WTC11 (cell line): ENCODE results near the gene EDA. TPM values are rescaled to one million over a fixed set of nuclear protein-coding genes. Genes with fewer than 3 reads are reported as not detected.

ENCODE experiments used
- ATAC-seq: fragments of 200-7000 bp; cut with Tn5 transposase; 2 replicates; pipeline ENCODE4 v1.10.0; 2021; ENCODE audit warnings: mild to moderate bottlenecking, moderate library complexity
- CTCF ChIA-PET: fragments of 300-600 bp; sonication (Branson Sonifier 250); formaldehyde crosslinking; loops from one replicate; lab custom pipeline; 2021; ENCODE audit warnings: antibody characterized with exemption; lab: Charles Lee
- POLR2A ChIA-PET: fragments of 350-600 bp; sonication (Branson Sonifier 250); formaldehyde crosslinking; loops from one replicate; lab custom pipeline; 2021; ENCODE audit warnings: antibody characterized with exemption; lab: Charles Lee
- DNase-seq: peaks from one replicate; pipeline ENCODE4 v3.0.0; 2021; ENCODE audit warnings: low spot score
- H3K27ac Mint-ChIP-seq: 2 replicates; pipeline ENCODE4 v1.8.0; 2021; ENCODE audit warnings: mixed read lengths
- H3K27me3 Mint-ChIP-seq: 2 replicates; pipeline ENCODE4 v1.8.0; 2021; ENCODE audit warnings: low read depth, mild to moderate bottlenecking, moderate library complexity, mixed read lengths
- H3K36me3 Mint-ChIP-seq: 2 replicates; pipeline ENCODE4 v1.8.0; 2021; ENCODE audit warnings: mixed read lengths
- H3K4me1 Mint-ChIP-seq: 2 replicates; pipeline ENCODE4 v1.8.0; 2022; ENCODE audit warnings: mixed read lengths
- H3K4me3 Mint-ChIP-seq: 2 replicates; pipeline ENCODE4 v1.8.0; 2021; ENCODE audit warnings: mild to moderate bottlenecking, moderate library complexity, mixed read lengths
- H3K9me3 Mint-ChIP-seq: 2 replicates; pipeline ENCODE4 v1.8.0; 2021; ENCODE audit warnings: mixed read lengths
- CBFB ChIP-seq: sonication (generic); formaldehyde crosslinking; IDR thresholded peaks from 2 replicates; pipeline ENCODE4 v1.8.1; 2022; ENCODE audit warnings: mild to moderate bottlenecking, low read depth, missing genetic modification reagents
- EMX1 ChIP-seq: fragments of 250-450 bp; sonication (Bioruptor Pico); IDR thresholded peaks from 2 replicates; pipeline ENCODE4 v1.8.0; 2021; ENCODE audit warnings: mild to moderate bottlenecking
- HMGXB4 ChIP-seq: sonication (generic); formaldehyde crosslinking; IDR thresholded peaks from 2 replicates; pipeline ENCODE4 v1.8.1; 2023; ENCODE audit warnings: mild to moderate bottlenecking, moderate library complexity, missing genetic modification reagents
- KAT7 ChIP-seq: sonication (generic); formaldehyde crosslinking; IDR thresholded peaks from 2 replicates; pipeline ENCODE4 v1.8.1; 2023; ENCODE audit warnings: missing genetic modification reagents, mild to moderate bottlenecking, borderline replicate concordance
- RELA ChIP-seq: sonication (generic); formaldehyde crosslinking; IDR thresholded peaks from 2 replicates; pipeline ENCODE4 v1.8.1; 2022; ENCODE audit warnings: missing genetic modification reagents, mild to moderate bottlenecking, borderline replicate concordance
- SMAD4 ChIP-seq: sonication (generic); formaldehyde crosslinking; IDR thresholded peaks from 2 replicates; pipeline ENCODE4 v1.8.0; 2022; ENCODE audit warnings: mild to moderate bottlenecking, missing genetic modification reagents
- TCF7 ChIP-seq: sonication (generic); formaldehyde crosslinking; IDR thresholded peaks from 2 replicates; pipeline ENCODE4 v1.8.0; 2022; ENCODE audit warnings: mild to moderate bottlenecking, low read depth, missing genetic modification reagents, moderate library complexity
- TEAD4 ChIP-seq: sonication (generic); formaldehyde crosslinking; IDR thresholded peaks from 2 replicates; pipeline ENCODE4 v1.8.0; 2022; ENCODE audit warnings: mild to moderate bottlenecking, missing genetic modification reagents
- USF2 ChIP-seq: sonication (generic); formaldehyde crosslinking; IDR thresholded peaks from 2 replicates; pipeline ENCODE4 v1.8.1; 2023; ENCODE audit warnings: mild to moderate bottlenecking, missing genetic modification reagents, moderate library complexity
- ZBTB43 ChIP-seq: sonication (generic); formaldehyde crosslinking; IDR thresholded peaks from 2 replicates; pipeline ENCODE4 v1.8.1; 2023; ENCODE audit warnings: mild to moderate bottlenecking, missing genetic modification reagents
- ZNF232 ChIP-seq: sonication (generic); formaldehyde crosslinking; IDR thresholded peaks from 2 replicates; pipeline ENCODE4 v1.8.0; 2022; ENCODE audit warnings: mild to moderate bottlenecking, missing genetic modification reagents
- ZNF532 ChIP-seq: fragments of 250-450 bp; sonication (Bioruptor Pico); IDR thresholded peaks from 2 replicates; pipeline ENCODE4 v1.9.0; 2021; ENCODE audit warnings: mild to moderate bottlenecking, borderline replicate concordance
- total RNA-seq: library from RNA; stranded (reverse); gene quantifications from 3 replicates; pipeline ENCODE4 v1.2.3, GENCODE V29; 2021
- TF ChIP-seq, protein P1 (sequence below): sonication (generic); formaldehyde crosslinking; IDR thresholded peaks from 2 replicates; pipeline ENCODE4 v1.8.0; 2022; ENCODE audit warnings: mild to moderate bottlenecking, missing genetic modification reagents
- TF ChIP-seq, protein P2 (sequence below): fragments of 250-450 bp; sonication (Bioruptor Pico); IDR thresholded peaks from 2 replicates; pipeline ENCODE4 v1.9.0; 2021; ENCODE audit warnings: moderate library complexity, mild to moderate bottlenecking, inconsistent platforms, borderline replicate concordance
- TF ChIP-seq, protein P3 (sequence below): fragments of 250-450 bp; sonication (Bioruptor Pico); IDR thresholded peaks from 2 replicates; pipeline ENCODE4 v1.9.0; 2021; ENCODE audit warnings: mild to moderate bottlenecking
- TF ChIP-seq, protein P4 (sequence below): fragments of 250-450 bp; sonication (Bioruptor Pico); IDR thresholded peaks from 2 replicates; pipeline ENCODE4 v2.1.2; 2022; ENCODE audit warnings: mild to moderate bottlenecking, moderate library complexity

Gene EDA
- total RNA-seq, 1 experiment from 2014 or later, result 15.1 TPM

- H3K4me3 Mint-ChIP-seq, result no peak overlapping the region
- H3K9me3 Mint-ChIP-seq, result peaks cover 23% of the 10 kb centered on the region
- H3K36me3 Mint-ChIP-seq, result peaks cover 12% of the 10 kb centered on the region
- DNase-seq (no peak), ATAC-seq (no peak)
- CTCF ChIA-PET, result no interaction called here
- peaks cover 7% of the 10 kb centered on the region for H3K4me1 Mint-ChIP-seq
- H3K27ac Mint-ChIP-seq, result no peak overlapping the region
- POLR2A ChIA-PET, result no interaction called here
- TF ChIP-seq TCF7 (CRISPR knock-in tag) (no peak), USF2 (CRISPR knock-in tag) (no peak), ZNF232 (CRISPR knock-in tag) (no peak), CBFB (CRISPR knock-in tag) (no peak), RELA (CRISPR knock-in tag) (no peak), ZNF532 (CRISPR knock-in tag) (no peak), ZBTB43 (CRISPR knock-in tag) (no peak), KAT7 (CRISPR knock-in tag) (no peak), EMX1 (CRISPR knock-in tag) (no peak), TEAD4 (CRISPR knock-in tag) (no peak), SMAD4 (CRISPR knock-in tag) (no peak), HMGXB4 (CRISPR knock-in tag) (no peak)
- TF ChIP-seq, protein P1, sequence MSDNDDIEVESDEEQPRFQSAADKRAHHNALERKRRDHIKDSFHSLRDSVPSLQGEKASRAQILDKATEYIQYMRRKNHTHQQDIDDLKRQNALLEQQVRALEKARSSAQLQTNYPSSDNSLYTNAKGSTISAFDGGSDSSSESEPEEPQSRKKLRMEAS (CRISPR knock-in tag), result no peak
- TF ChIP-seq, protein P2, sequence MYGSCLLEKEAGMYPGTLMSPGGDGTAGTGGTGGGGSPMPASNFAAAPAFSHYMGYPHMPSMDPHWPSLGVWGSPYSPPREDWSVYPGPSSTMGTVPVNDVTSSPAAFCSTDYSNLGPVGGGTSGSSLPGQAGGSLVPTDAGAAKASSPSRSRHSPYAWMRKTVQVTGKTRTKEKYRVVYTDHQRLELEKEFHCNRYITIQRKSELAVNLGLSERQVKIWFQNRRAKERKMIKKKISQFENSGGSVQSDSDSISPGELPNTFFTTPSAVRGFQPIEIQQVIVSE (CRISPR knock-in tag), result no peak
- TF ChIP-seq, protein P3, sequence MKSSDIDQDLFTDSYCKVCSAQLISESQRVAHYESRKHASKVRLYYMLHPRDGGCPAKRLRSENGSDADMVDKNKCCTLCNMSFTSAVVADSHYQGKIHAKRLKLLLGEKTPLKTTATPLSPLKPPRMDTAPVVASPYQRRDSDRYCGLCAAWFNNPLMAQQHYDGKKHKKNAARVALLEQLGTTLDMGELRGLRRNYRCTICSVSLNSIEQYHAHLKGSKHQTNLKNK (CRISPR knock-in tag), result no peak
- TF ChIP-seq, protein P4, sequence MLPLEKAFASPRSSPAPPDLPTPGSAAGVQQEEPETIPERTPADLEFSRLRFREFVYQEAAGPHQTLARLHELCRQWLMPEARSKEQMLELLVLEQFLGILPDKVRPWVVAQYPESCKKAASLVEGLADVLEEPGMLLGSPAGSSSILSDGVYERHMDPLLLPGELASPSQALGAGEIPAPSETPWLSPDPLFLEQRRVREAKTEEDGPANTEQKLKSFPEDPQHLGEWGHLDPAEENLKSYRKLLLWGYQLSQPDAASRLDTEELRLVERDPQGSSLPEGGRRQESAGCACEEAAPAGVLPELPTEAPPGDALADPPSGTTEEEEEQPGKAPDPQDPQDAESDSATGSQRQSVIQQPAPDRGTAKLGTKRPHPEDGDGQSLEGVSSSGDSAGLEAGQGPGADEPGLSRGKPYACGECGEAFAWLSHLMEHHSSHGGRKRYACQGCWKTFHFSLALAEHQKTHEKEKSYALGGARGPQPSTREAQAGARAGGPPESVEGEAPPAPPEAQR, result no peak
- TF ChIP-seq, all 79 proteins: peak for 0
- no peaks in the 10 kb centered on the region for H3K27me3 Mint-ChIP-seq
Observed at GRCh38 chrX:69626129-69626528, 10.2 kb downstream of the EDA start.
